RPMI8226 (cell line): Measurements from ENCODE around the gene GRID2.

Experiments used
- DNase-seq: peaks from one replicate; pipeline ENCODE4 v3.0.0-alpha.2; 2015

GRID2 gene

GRCh38 chr4:93771640-93772411 lies 1468.1 kb downstream of the GRID2 start:
- no peak for DNase-seq

- no peak for DNase-seq
These were observed 1469.1 kb downstream of the GRID2 start for GRCh38 chr4:93772858-93773257.

GRCh38 chr4:93775551-93775950 lies 1471.8 kb downstream of the GRID2 start:
- DNase-seq = no peak

GRCh38 chr4:93776386-93777080 lies 1472.8 kb downstream of the GRID2 start:
- DNase-seq = no peak

GRCh38 chr4:93777081-93777460 lies 1473.3 kb downstream of the GRID2 start:
- no peak for DNase-seq

GRCh38 chr4:93779228-93779627 lies 1475.5 kb downstream of the GRID2 start:
- DNase-seq = no peak

GRCh38 chr4:93780080-93780479 lies 1476.3 kb downstream of the GRID2 start:
- DNase-seq = no peak

GRCh38 chr4:93781198-93781597 lies 1477.4 kb downstream of the GRID2 start:
- no peak for DNase-seq

GRCh38 chr4:93786149-93786548 lies 1482.4 kb downstream of the GRID2 start:
- no peak for DNase-seq

GRCh38 chr4:93788712-93789111 lies 1484.9 kb downstream of the GRID2 start:
- DNase-seq = peak; percentile 18

- DNase-seq = peak; percentile 51
These were observed 1487.9 kb downstream of the GRID2 start for GRCh38 chr4:93791570-93792195.

GRCh38 chr4:93802045-93802444 lies 1498.3 kb downstream of the GRID2 start:
- no peak for DNase-seq

- DNase-seq = no peak
These were observed 1506.0 kb downstream of the GRID2 start for GRCh38 chr4:93809773-93810172.

- DNase-seq = peak; percentile 55
These were observed 1506.7 kb downstream of the GRID2 start for GRCh38 chr4:93810340-93810992.

- no peak for DNase-seq
These were observed 1509.3 kb downstream of the GRID2 start for GRCh38 chr4:93813092-93813491.

GRCh38 chr4:93814141-93814540 lies 1510.4 kb downstream of the GRID2 start:
- DNase-seq = no peak

- peak; percentile 49 for DNase-seq
These were observed 1511.0 kb downstream of the GRID2 start for GRCh38 chr4:93814722-93815121.
